Neural progenitor cell (in vitro differentiated cells): ENCODE data around the gene SSC4D.

Experiments used
- CTCF ChIP-seq: fragments of 200-600 bp; sonication (generic); IDR thresholded peaks from 2 replicates; pipeline ENCODE4 v1.5.1; 2017; ENCODE audit warnings: antibody characterized with exemption, mild to moderate bottlenecking
- EZH2 ChIP-seq: fragments of 200-600 bp; sonication (generic); IDR thresholded peaks from 2 replicates; pipeline ENCODE4 v1.6.1; 2017; ENCODE audit warnings: antibody characterized with exemption, mild to moderate bottlenecking, moderate library complexity

- no peak for TF ChIP-seq EZH2
- no peak for TF ChIP-seq CTCF
Measured at GRCh38 chr7:76423666-76424412, 14.3 kb upstream of the SSC4D start.
